ENCODE measurements around the gene C1QTNF8. TPM values are rescaled to one million over a fixed set of nuclear protein-coding genes. Genes with fewer than 3 reads are reported as not detected.

The C1QTNF8 gene
- total and polyA plus RNA-seq, 2 experiments from 2014 or later: 0.15 TPM; not detected in 1

DNA sequence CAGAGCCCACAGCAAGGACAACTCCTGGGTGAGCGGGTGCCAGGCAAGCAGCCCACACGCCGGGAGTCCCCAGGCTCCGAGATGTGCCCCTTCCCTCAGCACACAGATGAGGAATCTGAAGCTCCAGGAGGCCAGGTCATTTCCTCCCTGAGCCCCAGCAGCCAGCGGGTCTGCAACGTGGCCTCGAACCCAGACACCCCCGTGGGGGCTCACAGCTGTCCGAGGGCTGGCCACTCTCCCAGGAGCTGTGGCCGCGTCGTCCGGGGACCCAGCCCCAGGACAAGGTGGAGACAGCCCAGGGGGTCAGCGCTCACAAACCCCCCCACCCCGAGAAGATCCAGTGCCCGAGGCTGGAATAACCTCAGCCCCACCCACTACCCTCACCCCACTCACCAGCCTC, 17.4 kb upstream of the C1QTNF8 start:
- DNase-seq (ENCODE audit: low read depth in 1 of 2, low spot score in 1 of 2): no peak
- TF ChIP-seq, protein P1, sequence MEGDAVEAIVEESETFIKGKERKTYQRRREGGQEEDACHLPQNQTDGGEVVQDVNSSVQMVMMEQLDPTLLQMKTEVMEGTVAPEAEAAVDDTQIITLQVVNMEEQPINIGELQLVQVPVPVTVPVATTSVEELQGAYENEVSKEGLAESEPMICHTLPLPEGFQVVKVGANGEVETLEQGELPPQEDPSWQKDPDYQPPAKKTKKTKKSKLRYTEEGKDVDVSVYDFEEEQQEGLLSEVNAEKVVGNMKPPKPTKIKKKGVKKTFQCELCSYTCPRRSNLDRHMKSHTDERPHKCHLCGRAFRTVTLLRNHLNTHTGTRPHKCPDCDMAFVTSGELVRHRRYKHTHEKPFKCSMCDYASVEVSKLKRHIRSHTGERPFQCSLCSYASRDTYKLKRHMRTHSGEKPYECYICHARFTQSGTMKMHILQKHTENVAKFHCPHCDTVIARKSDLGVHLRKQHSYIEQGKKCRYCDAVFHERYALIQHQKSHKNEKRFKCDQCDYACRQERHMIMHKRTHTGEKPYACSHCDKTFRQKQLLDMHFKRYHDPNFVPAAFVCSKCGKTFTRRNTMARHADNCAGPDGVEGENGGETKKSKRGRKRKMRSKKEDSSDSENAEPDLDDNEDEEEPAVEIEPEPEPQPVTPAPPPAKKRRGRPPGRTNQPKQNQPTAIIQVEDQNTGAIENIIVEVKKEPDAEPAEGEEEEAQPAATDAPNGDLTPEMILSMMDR (IDR thresholded peaks at IDR 0.05; ENCODE audit: low read depth, low read length): no peak
- Histone ChIP-seq H3K36me3 (no peaks in the 10 kb centered on the region), H3K4me3 (no peak overlapping the region), H3K27me3 (peaks cover under 1% of the 10 kb centered on the region), H3K27ac (no peak overlapping the region), H3K9me3 (ENCODE audit: low read depth) (no peaks in the 10 kb centered on the region), H3K4me1 (ENCODE audit: low read depth) (peaks cover 3% of the 10 kb centered on the region)

DNA sequence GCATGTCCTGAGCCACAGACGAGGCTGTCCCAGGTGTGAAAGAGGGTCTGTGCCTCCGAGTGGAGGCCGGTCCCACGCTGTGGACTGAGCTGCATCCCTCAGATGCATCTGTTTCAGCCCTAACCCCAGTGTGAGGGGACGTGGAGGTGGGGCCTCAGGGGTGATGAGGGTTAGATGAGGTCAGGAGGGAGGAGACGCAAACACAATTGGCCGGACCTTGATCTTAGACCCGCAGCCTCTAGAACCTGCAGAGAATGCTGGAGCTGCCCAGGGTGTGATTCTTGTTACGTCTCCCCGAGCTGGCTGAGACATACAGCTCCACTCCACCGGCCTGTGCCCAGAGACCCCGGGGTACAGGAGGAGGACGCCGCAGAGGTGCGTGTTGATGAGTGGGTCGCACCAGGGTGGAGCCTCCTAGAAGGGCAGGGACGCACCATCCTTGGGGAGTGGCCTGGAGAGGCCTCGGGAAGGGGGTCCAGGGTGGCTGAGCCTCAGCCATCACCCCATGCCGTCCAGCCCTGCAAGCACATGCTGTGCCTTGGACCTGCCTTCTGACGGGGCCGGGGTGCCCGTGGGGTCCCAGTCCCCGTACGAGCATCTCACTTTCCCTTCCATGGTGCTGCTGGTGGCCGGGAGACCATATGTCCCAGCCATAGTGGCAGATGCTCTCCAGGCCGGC, 16.6 kb upstream of the C1QTNF8 start:
- H3K36me3 ChIP-seq: no peaks in the 10 kb centered on the region
- no peak overlapping the region for H3K4me3 ChIP-seq
- H3K27ac ChIP-seq: no peak overlapping the region
- TF ChIP-seq, protein P1 (IDR thresholded peaks at IDR 0.05; ENCODE audit: low read depth, low read length): no peak
- H3K9me3 ChIP-seq (ENCODE audit: low read depth): no peaks in the 10 kb centered on the region
- peaks cover 3% of the 10 kb centered on the region for H3K27me3 ChIP-seq
- peaks cover 3% of the 10 kb centered on the region for H3K4me1 ChIP-seq (ENCODE audit: low read depth)
- DNase-seq (ENCODE audit: low read depth in 1 of 2, low spot score in 1 of 2): no peak

DNA sequence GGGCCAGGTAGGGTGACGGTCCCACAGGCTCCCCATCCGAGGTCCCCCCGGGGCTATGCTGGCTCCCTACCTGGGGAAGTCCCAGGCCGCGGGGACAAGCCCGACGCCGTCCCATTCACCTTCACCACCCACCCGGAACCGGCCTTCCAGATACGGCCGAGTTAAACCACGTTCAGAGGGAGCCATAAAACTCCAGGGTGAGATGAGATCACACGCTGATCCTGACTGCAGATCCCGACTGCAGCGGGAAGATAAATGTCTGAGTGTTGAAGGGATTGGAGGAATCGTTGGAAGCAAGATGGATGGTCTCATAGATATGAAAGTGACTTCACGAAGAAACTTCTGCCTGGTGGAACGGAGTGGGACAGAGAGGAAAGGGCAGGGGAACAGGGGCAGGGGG, 13.6 kb upstream of the C1QTNF8 start:
- Histone ChIP-seq H3K9me3 (ENCODE audit: low read depth) (no peaks in the 10 kb centered on the region), H3K36me3 (no peaks in the 10 kb centered on the region), H3K4me3 (no peak overlapping the region), H3K27me3 (peaks cover 7% of the 10 kb centered on the region), H3K27ac (no peak overlapping the region), H3K4me1 (ENCODE audit: low read depth) (no peaks in the 10 kb centered on the region)
- TF ChIP-seq, protein P1 (IDR thresholded peaks at IDR 0.05; ENCODE audit: low read depth, low read length): no peak
- no peak for DNase-seq (ENCODE audit: low read depth in 1 of 2, low spot score in 1 of 2)

DNA sequence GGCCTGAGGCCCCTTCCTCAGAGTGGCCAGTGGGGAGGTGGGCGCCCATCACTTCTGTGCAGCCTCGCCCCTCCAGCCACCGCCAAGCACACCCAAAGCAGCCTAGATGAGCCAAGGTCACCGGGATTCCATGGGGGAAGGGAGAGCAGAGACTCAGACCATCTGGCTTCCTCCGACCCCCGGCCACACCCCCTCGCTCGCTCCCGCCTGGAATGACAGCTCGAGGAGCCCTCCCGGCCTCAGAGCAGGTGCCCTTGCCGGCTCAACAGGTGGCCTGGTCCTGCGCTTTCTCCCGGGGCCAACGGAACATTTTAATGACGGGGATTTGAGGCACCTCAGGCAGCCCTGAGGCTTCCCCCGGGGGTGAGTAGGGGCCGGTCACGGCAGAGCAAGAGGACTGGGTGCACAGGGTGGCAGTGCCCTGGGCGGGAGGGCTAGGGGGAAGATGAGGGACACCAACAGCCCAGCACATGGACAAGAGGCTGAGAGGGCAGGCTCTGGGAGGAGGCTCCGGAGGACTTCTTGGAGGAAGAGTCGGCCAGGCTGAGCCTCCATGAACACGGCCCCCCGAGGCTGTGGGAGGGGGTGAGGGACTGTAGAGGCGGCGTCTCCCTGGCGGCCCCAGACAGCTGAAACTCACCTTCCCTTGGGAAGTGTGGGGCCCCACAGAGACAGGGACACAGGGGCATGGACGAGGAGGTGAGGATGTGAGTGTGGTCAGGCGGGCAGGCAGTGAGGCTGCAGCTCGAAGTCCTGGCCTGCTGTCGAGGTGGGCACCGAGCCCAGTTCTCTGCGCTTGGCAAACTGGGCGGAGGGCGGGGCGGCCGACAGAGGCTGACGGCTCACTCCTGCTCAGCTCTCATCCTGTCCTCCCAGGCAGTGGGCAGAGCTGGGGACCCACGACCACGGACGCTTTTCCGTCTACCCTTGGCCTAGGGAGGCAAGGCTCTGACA, 12.5 kb upstream of the C1QTNF8 start:
- H3K27me3 ChIP-seq: peaks cover 15% of the 10 kb centered on the region
- H3K36me3 ChIP-seq: no peaks in the 10 kb centered on the region
- peak in 1 of 2 donors; percentile 9 for DNase-seq (ENCODE audit: low read depth in 1 of 2, low spot score in 1 of 2)
- H3K4me1 ChIP-seq (ENCODE audit: low read depth): no peaks in the 10 kb centered on the region
- no peak overlapping the region for H3K4me3 ChIP-seq
- H3K9me3 ChIP-seq (ENCODE audit: low read depth): no peaks in the 10 kb centered on the region
- no peak overlapping the region for H3K27ac ChIP-seq
- TF ChIP-seq, protein P1 (IDR thresholded peaks at IDR 0.05; ENCODE audit: low read depth, low read length): no peak

DNA sequence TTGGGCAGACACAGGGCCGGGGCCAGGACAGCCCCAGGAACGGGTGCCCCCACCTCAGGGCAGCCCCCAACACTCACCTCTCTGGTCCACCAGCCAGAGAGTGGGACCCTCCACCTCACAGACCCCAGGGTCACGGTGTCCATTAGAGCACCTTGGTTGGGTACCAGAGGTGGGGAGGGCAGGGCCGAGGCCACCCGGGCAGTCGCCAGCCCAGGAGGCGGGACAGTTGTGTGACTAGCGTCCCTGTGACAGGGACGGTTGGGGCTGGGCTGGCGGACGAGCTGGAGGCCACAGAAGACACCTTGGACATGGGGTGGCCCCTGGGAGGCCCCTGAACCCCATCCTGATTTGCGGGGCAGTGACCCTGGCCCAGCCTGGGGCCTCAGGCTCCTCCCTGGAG, 11.7 kb upstream of the C1QTNF8 start:
- Histone ChIP-seq H3K9me3 (ENCODE audit: low read depth) (no peaks in the 10 kb centered on the region), H3K4me1 (ENCODE audit: low read depth) (peaks cover 5% of the 10 kb centered on the region), H3K36me3 (no peaks in the 10 kb centered on the region), H3K27me3 (peaks cover 20% of the 10 kb centered on the region), H3K27ac (no peak overlapping the region), H3K4me3 (no peak overlapping the region)
- TF ChIP-seq, protein P1 (IDR thresholded peaks at IDR 0.05; ENCODE audit: low read depth, low read length): no peak
- no peak for DNase-seq (ENCODE audit: low read depth in 1 of 2, low spot score in 1 of 2)

Measured in cardiac muscle cell (in vitro differentiated cells and primary cell).